ENCODE data around the gene MASP2.
"Not testable (repeated sequence)": the region's sequence is repeated elsewhere in the genome, so short reads cannot be mapped to it uniquely, and the experiment has no call there.

DNA sequence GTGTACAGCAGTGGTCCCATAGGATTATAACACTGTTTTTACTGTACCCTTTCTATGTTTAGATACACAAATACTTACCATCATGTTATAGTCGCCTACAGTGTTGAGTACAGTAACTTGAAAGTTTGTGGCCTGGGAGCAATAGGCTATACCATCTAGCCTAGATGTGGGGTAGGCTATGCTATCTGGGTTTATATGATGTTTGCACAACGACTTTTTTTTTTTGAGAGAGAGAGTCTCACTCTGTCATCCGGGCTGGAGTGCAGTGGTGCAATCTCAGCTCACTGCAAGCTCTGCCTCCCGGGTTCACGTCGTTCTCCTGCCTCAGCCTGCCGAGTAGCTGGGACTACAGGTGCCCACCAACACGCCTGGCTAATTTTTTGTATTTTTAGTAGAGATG, 27.7 kb downstream of the MASP2 start:
- not testable (repeated sequence) for TF ChIP-seq POLR2AphosphoS5 (IDR thresholded peaks at IDR 0.05; ENCODE audit: low read depth, low read length); POLR2A (IDR thresholded peaks at IDR 0.05; ENCODE audit: low read depth, low read length); TAF1 (IDR thresholded peaks at IDR 0.05; ENCODE audit: borderline replicate concordance, low read depth, low read length)
